ENCODE measurements around the gene KERA. TPM values are rescaled to one million over a fixed set of nuclear protein-coding genes. Genes with fewer than 3 reads are reported as not detected.

KERA gene
- total RNA-seq, 3 donors from 2014 or later, result 0.32 TPM; not detected in 2

- intact Hi-C loops (cut with DNase I, micrococcal nuclease), result no loop called here
- no peaks in the 10 kb centered on the region for H3K9me3 ChIP-seq
- TF ChIP-seq CTCF (IDR thresholded peaks at IDR 0.05), result no peak
- DNase-seq (no peak), ATAC-seq (no peak)
- no peaks in the 10 kb centered on the region for H3K36me3 ChIP-seq (ENCODE audit: low read depth)
- H3K4me1 ChIP-seq (ENCODE audit: low read depth), result no peaks in the 10 kb centered on the region
- H3K4me3 ChIP-seq, result no peak overlapping the region
These were observed 45.3 kb upstream of the KERA start for GRCh38 chr12:91103101-91103500.

- no peaks in the 10 kb centered on the region for H3K4me1 ChIP-seq (ENCODE audit: low read depth)
- DNase-seq (no peak), ATAC-seq (no peak)
- no peak overlapping the region for H3K4me3 ChIP-seq
- no peaks in the 10 kb centered on the region for H3K9me3 ChIP-seq
- no peaks in the 10 kb centered on the region for H3K36me3 ChIP-seq (ENCODE audit: low read depth)
- no peak for TF ChIP-seq CTCF (IDR thresholded peaks at IDR 0.05)
- intact Hi-C loops (cut with DNase I, micrococcal nuclease), result no loop called here
These were observed 43.1 kb upstream of the KERA start for GRCh38 chr12:91100906-91101305.

GRCh38 chr12:91099836-91100235 lies 42.0 kb upstream of the KERA start:
- no peak for DNase-seq
- Histone ChIP-seq H3K4me1 (ENCODE audit: low read depth) (no peaks in the 10 kb centered on the region), H3K36me3 (ENCODE audit: low read depth) (no peaks in the 10 kb centered on the region), H3K4me3 (no peak overlapping the region), H3K9me3 (no peaks in the 10 kb centered on the region)
- no peak for ATAC-seq
- intact Hi-C loops (cut with DNase I, micrococcal nuclease), result no loop called here
- TF ChIP-seq CTCF (IDR thresholded peaks at IDR 0.05), result no peak

- H3K36me3 ChIP-seq (ENCODE audit: low read depth), result no peaks in the 10 kb centered on the region
- DNase-seq (no peak), ATAC-seq (no peak)
- H3K9me3 ChIP-seq, result no peaks in the 10 kb centered on the region
- no peaks in the 10 kb centered on the region for H3K4me1 ChIP-seq (ENCODE audit: low read depth)
- intact Hi-C loops (cut with DNase I, micrococcal nuclease), result no loop called here
- no peak overlapping the region for H3K4me3 ChIP-seq
- no peak for TF ChIP-seq CTCF (IDR thresholded peaks at IDR 0.05)
These were observed 41.5 kb upstream of the KERA start for GRCh38 chr12:91099341-91099740.

- Histone ChIP-seq H3K9me3 (no peaks in the 10 kb centered on the region), H3K4me3 (no peak overlapping the region), H3K36me3 (ENCODE audit: low read depth) (no peaks in the 10 kb centered on the region), H3K4me1 (ENCODE audit: low read depth) (no peaks in the 10 kb centered on the region)
- ATAC-seq (peak; percentile 51), DNase-seq (peak in 2 of 3 donors; percentile 12 to 15)
- TF ChIP-seq CTCF (IDR thresholded peaks at IDR 0.05), result no peak
- intact Hi-C loops (cut with DNase I, micrococcal nuclease), result no loop called here
These were observed 41.1 kb upstream of the KERA start for GRCh38 chr12:91098941-91099340.

- Histone ChIP-seq H3K9me3 (no peaks in the 10 kb centered on the region), H3K4me3 (no peak overlapping the region), H3K36me3 (ENCODE audit: low read depth) (no peaks in the 10 kb centered on the region), H3K4me1 (ENCODE audit: low read depth) (no peaks in the 10 kb centered on the region)
- intact Hi-C loops (cut with DNase I, micrococcal nuclease), result no loop called here
- DNase-seq (no peak), ATAC-seq (no peak)
- TF ChIP-seq CTCF (IDR thresholded peaks at IDR 0.05), result no peak
These were observed 40.6 kb upstream of the KERA start for GRCh38 chr12:91098461-91098860.

Measured in mucosa of descending colon (tissue), 3 donors.